SK-N-SH (cell line): ENCODE results near the gene PHF21B. TPM values are rescaled to one million over a fixed set of nuclear protein-coding genes. Genes with fewer than 3 reads are reported as not detected.

ENCODE experiments used
- CTCF ChIA-PET: fragments of 300-600, 350-600 bp; formaldehyde crosslinking; extraction: SDS; loops from one replicate; lab custom pipeline; 2021; lab: Yijun Ruan, JAX
- POLR2A ChIA-PET: fragments of 350-600 bp; sonication (Branson Sonifier 250); formaldehyde crosslinking; extraction: SDS; loops from one replicate; lab custom pipeline; 2020; ENCODE audit warnings: antibody characterized with exemption, inconsistent platforms; lab: Yijun Ruan, JAX
- DNase-seq: peaks from one replicate; pipeline ENCODE4 v3.0.0; 2012
- H2AFZ ChIP-seq: fragments of 200-600 bp; sonication (generic); 2 replicates; pipeline ENCODE4 v1.8.1; 2016; ENCODE audit warnings: antibody characterized with exemption, mild to moderate bottlenecking, low read depth
- H3F3A ChIP-seq: fragments of 200-600 bp; sonication (generic); replicated peaks from 2 replicates; pipeline ENCODE3; 2016; ENCODE audit warnings: antibody characterized with exemption, mild to moderate bottlenecking; ENCODE audit not compliant: insufficient read depth
- H3K27ac ChIP-seq, 2 experiments: fragments of 200-500 bp in 1 of 2; fragments of 200-600 bp in 1 of 2; sonication (Bioruptor generic) in 1 of 2; sonication (generic), shearing (Covaris generic) in 1 of 2; 2 replicates each; pipeline versions ENCODE4 v1.5.1 to v1.6.1; 2014 to 2016; ENCODE audit warnings: low read depth in 2 of 2, inconsistent platforms in 1 of 2, low read length in 1 of 2, mild to moderate bottlenecking in 1 of 2, mixed read lengths in 1 of 2
- H3K27me3 ChIP-seq: fragments of 200-600 bp; sonication (generic), shearing (Covaris generic); 2 replicates; pipeline ENCODE4 v1.6.1; 2016; ENCODE audit warnings: mixed run types; ENCODE audit not compliant: insufficient read depth
- H3K36me3 ChIP-seq, 2 experiments: fragments of 200-500 bp in 1 of 2; fragments of 200-600 bp in 1 of 2; sonication (Bioruptor generic) in 1 of 2; sonication (generic) in 1 of 2; replicated peaks in 1 of 2; 2 replicates each; pipeline versions ENCODE3 to v1.5.1; 2014 to 2016; ENCODE audit warnings: low read length in 1 of 2, mild to moderate bottlenecking in 1 of 2; ENCODE audit not compliant: insufficient read depth in 2 of 2, control insufficient read depth in 1 of 2
- H3K4me1 ChIP-seq, 2 experiments: fragments of 200-500 bp in 1 of 2; fragments of 200-600 bp in 1 of 2; sonication (Bioruptor generic) in 1 of 2; sonication (generic), shearing (Covaris generic) in 1 of 2; 2 replicates each; pipeline versions ENCODE4 v1.5.1 to v1.6.1; 2014 to 2016; ENCODE audit warnings: low read depth in 1 of 2, low read length in 1 of 2, mixed run types in 1 of 2; ENCODE audit not compliant: insufficient read depth in 2 of 2, control insufficient read depth in 1 of 2
- H3K4me2 ChIP-seq: fragments of 200-600 bp; sonication (generic), shearing (Covaris generic); 2 replicates; pipeline ENCODE4 v1.6.1; 2017; ENCODE audit warnings: mixed run types
- H3K4me3 ChIP-seq, 2 experiments: fragments of 200-500 bp in 1 of 2; fragments of 200-600 bp in 1 of 2; sonication (Bioruptor generic) in 1 of 2; sonication (generic), shearing (Covaris generic) in 1 of 2; 2 replicates each; pipeline versions ENCODE4 v1.5.1 to v1.8.1; 2014 to 2016; ENCODE audit warnings: low read depth in 2 of 2, inconsistent platforms in 1 of 2, low read length in 1 of 2, mild to moderate bottlenecking in 1 of 2, mixed read lengths in 1 of 2, moderate library complexity in 1 of 2
- H3K79me2 ChIP-seq: fragments of 200-600 bp; sonication (generic); 2 replicates; pipeline ENCODE4 v1.8.1; 2017; ENCODE audit warnings: mild to moderate bottlenecking; ENCODE audit not compliant: insufficient read depth
- H3K9ac ChIP-seq: fragments of 200-600 bp; sonication (generic); 2 replicates; pipeline ENCODE4 v1.6.1; 2017; ENCODE audit warnings: mixed run types
- H3K9me2 ChIP-seq: fragments of 200-600 bp; sonication (generic); 2 replicates; pipeline ENCODE4 v1.6.1; 2017; ENCODE audit warnings: mixed run types
- H3K9me3 ChIP-seq: fragments of 200-600 bp; sonication (generic); 2 replicates; pipeline ENCODE4 v1.6.1; 2017; ENCODE audit warnings: mixed run types, mild to moderate bottlenecking, moderate library complexity
- H4K20me1 ChIP-seq: fragments of 200-600 bp; sonication (generic); 2 replicates; pipeline ENCODE4 v1.6.1; 2017; ENCODE audit warnings: mild to moderate bottlenecking, mixed run types; ENCODE audit not compliant: insufficient read depth
- EP300 ChIP-seq, 2 experiments: IDR thresholded peaks; 2 replicates each; pipeline versions ENCODE4 v1.4.0 to v1.6.1; 2012; ENCODE audit warnings: borderline replicate concordance in 1 of 2, low read depth in 1 of 2, low read length in 1 of 2
- EZH2phosphoT487 ChIP-seq: fragments of 200-600 bp; sonication (generic); IDR thresholded peaks from 2 replicates; pipeline ENCODE4 v1.6.1; 2017; ENCODE audit warnings: low read depth, mixed run types, mild to moderate bottlenecking, antibody characterized with exemption, moderate library complexity, borderline replicate concordance
- FOSL2 ChIP-seq: IDR thresholded peaks from 2 replicates; pipeline ENCODE4 v1.4.0; 2012; ENCODE audit warnings: low read depth, mild to moderate bottlenecking, moderate library complexity, borderline replicate concordance
- FOXM1 ChIP-seq: IDR thresholded peaks from 2 replicates; pipeline ENCODE4 v1.4.0; 2012; ENCODE audit warnings: low read depth, mild to moderate bottlenecking
- GATA2 ChIP-seq: sonication (generic); formaldehyde crosslinking; IDR thresholded peaks from 2 replicates; pipeline ENCODE4 v1.5.0; 2020; ENCODE audit warnings: mild to moderate bottlenecking, missing genetic modification reagents
- JUND ChIP-seq: IDR thresholded peaks from 2 replicates; pipeline ENCODE4 v1.4.0; 2012
- MEF2A ChIP-seq: IDR thresholded peaks from 2 replicates; pipeline ENCODE4 v1.4.0; 2012; ENCODE audit warnings: low read depth, borderline replicate concordance
- NFIC ChIP-seq: IDR thresholded peaks from 2 replicates; pipeline ENCODE4 v1.4.0; 2012; ENCODE audit warnings: borderline replicate concordance
- NRF1 ChIP-seq: IDR thresholded peaks from 2 replicates; pipeline ENCODE4 v1.6.1; 2012; ENCODE audit warnings: low read depth, mild to moderate bottlenecking, low read length
- POLR2AphosphoS5 ChIP-seq: IDR thresholded peaks from 2 replicates; pipeline ENCODE4 v1.6.1; 2012; ENCODE audit warnings: low read depth, low read length
- RCOR1 ChIP-seq: fragments of 150-350 bp; IDR thresholded peaks from 2 replicates; pipeline ENCODE4 v1.6.1; 2017; ENCODE audit warnings: antibody characterized with exemption, low read length
- REST ChIP-seq: IDR thresholded peaks from 2 replicates; pipeline ENCODE4 v1.6.1; 2012; ENCODE audit warnings: mild to moderate bottlenecking, low read depth, low read length, moderate library complexity
- RFX5 ChIP-seq: IDR thresholded peaks from 2 replicates; pipeline ENCODE4 v1.6.1; 2012; ENCODE audit warnings: mild to moderate bottlenecking, improper control_type of control experiment, low read length
- RXRA ChIP-seq: IDR thresholded peaks from 2 replicates; pipeline ENCODE4 v1.4.0; 2012; ENCODE audit warnings: low read depth, mild to moderate bottlenecking, borderline replicate concordance
- SIN3A ChIP-seq: IDR thresholded peaks from 2 replicates; pipeline ENCODE4 v1.6.1; 2012; ENCODE audit warnings: low read depth, mild to moderate bottlenecking, low read length, moderate library complexity, borderline replicate concordance
- TAF1 ChIP-seq: IDR thresholded peaks from 2 replicates; pipeline ENCODE4 v1.6.1; 2012; ENCODE audit warnings: low read depth, mild to moderate bottlenecking, low read length, moderate library complexity, borderline replicate concordance
- TCF12 ChIP-seq: IDR thresholded peaks from 2 replicates; pipeline ENCODE4 v1.4.0; 2012
- TEAD4 ChIP-seq: IDR thresholded peaks from 2 replicates; pipeline ENCODE4 v1.4.0; 2012; ENCODE audit warnings: mild to moderate bottlenecking, borderline replicate concordance; ENCODE audit not compliant: insufficient read depth
- YY1 ChIP-seq: IDR thresholded peaks from 2 replicates; pipeline ENCODE4 v1.4.0; 2012; ENCODE audit warnings: low read depth, mild to moderate bottlenecking
- WGBS: methylation state at CpG from one replicate; pipeline ENCODE4 v1.1.6; 2017; ENCODE audit warnings: low lambda C conversion rate; 5-methylcytosine and 5-hydroxymethylcytosine counted together
- polyA plus RNA-seq, 3 experiments: library from polyadenylated mRNA; depleted of rRNA; stranded (reverse); fragments of >200 nt; gene quantifications; 2 replicates each; pipeline ENCODE4 v1.2.3, GENCODE V29; 2012
- TF ChIP-seq, protein P1 (sequence below): fragments of 150-350 bp; IDR thresholded peaks from 2 replicates; pipeline ENCODE4 v1.6.1; 2016; ENCODE audit warnings: mild to moderate bottlenecking, low read depth, low read length
- TF ChIP-seq, protein P2 (sequence below): fragments of 200-600 bp; sonication (generic); IDR thresholded peaks from 2 replicates; pipeline ENCODE4 v1.6.1; 2017; ENCODE audit warnings: antibody characterized with exemption, mild to moderate bottlenecking, moderate library complexity

Gene PHF21B
- polyA plus RNA-seq, 1 of the 3 experiments (the other 2 are of a cell fraction): 0.76 TPM

- no peak overlapping the region for H2AFZ ChIP-seq
- TF ChIP-seq, protein P1, sequence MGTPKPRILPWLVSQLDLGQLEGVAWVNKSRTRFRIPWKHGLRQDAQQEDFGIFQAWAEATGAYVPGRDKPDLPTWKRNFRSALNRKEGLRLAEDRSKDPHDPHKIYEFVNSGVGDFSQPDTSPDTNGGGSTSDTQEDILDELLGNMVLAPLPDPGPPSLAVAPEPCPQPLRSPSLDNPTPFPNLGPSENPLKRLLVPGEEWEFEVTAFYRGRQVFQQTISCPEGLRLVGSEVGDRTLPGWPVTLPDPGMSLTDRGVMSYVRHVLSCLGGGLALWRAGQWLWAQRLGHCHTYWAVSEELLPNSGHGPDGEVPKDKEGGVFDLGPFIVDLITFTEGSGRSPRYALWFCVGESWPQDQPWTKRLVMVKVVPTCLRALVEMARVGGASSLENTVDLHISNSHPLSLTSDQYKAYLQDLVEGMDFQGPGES: no peak
- no peak for TF ChIP-seq NFIC
- no peak for TF ChIP-seq NRF1
- TF ChIP-seq POLR2AphosphoS5: no peak
- no peak for TF ChIP-seq RFX5
- no peak for TF ChIP-seq SIN3A
- TF ChIP-seq MEF2A: no peak
- TF ChIP-seq RCOR1: no peak
- TF ChIP-seq RXRA: no peak
- TF ChIP-seq TEAD4: no peak
- H4K20me1 ChIP-seq: no peaks in the 10 kb centered on the region
- H3K27me3 ChIP-seq: no peaks in the 10 kb centered on the region; the same call in 1 of the 2 replicates
- H3K9ac ChIP-seq: no peak overlapping the region
- no peak for DNase-seq
- 63% methylated on average over 6 of the region's 11 CpGs for WGBS
- ChIA-PET CTCF (interaction anchor here (1.9 kb wide), 1 partner anchor 98 kb away, joined by 6 read pairs; no protein-coding TSS in a partner anchor), POLR2A (no interaction called here)
- no peaks in the 10 kb centered on the region for H3K36me3 ChIP-seq
- H3K79me2 ChIP-seq: no peaks in the 10 kb centered on the region
- no peak overlapping the region for H3K4me3 ChIP-seq
- H3K4me2 ChIP-seq: no peak overlapping the region
- H3F3A ChIP-seq: no peaks in the 10 kb centered on the region
- peaks cover 0 to 29% of the 10 kb centered on the region in 2 experiments; a peak in 1 of 4 replicates for H3K4me1 ChIP-seq
- no peaks in the 10 kb centered on the region for H3K9me3 ChIP-seq
- no peaks in the 10 kb centered on the region for H3K9me2 ChIP-seq
- no peak overlapping the region for H3K27ac ChIP-seq
These were observed 11.5 kb downstream of the PHF21B start for GRCh38 chr22:44998296-44998695.

- ChIA-PET POLR2A (no interaction called here), CTCF (interaction anchor here (1.0 to 1.9 kb wide), 3 partner anchors 10 to 212 kb away, joined by 3 to 6 read pairs (median 3); no protein-coding TSS in a partner anchor)
- H3K4me2 ChIP-seq: no peak overlapping the region
- no peak overlapping the region for H2AFZ ChIP-seq
- no peaks in the 10 kb centered on the region for H3F3A ChIP-seq
- DNase-seq: no peak
- peaks cover 0 to 29% of the 10 kb centered on the region in 2 experiments; a peak in 1 of 4 replicates for H3K4me1 ChIP-seq
- no peaks in the 10 kb centered on the region for H4K20me1 ChIP-seq
- no peaks in the 10 kb centered on the region for H3K36me3 ChIP-seq
- no peaks in the 10 kb centered on the region for H3K79me2 ChIP-seq
- no peak overlapping the region for H3K9ac ChIP-seq
- no peak overlapping the region for H3K4me3 ChIP-seq
- 56% methylated on average over 9 of the region's 9 CpGs for WGBS
- no peak overlapping the region for H3K27ac ChIP-seq
- H3K9me2 ChIP-seq: no peaks in the 10 kb centered on the region
- no peaks in the 10 kb centered on the region; the same call in 1 of the 2 replicates for H3K27me3 ChIP-seq
- H3K9me3 ChIP-seq: no peaks in the 10 kb centered on the region
- TF ChIP-seq POLR2AphosphoS5 (no peak), MEF2A (no peak), GATA2 (CRISPR knock-in tag) (no peak), FOXM1 (no peak), EZH2phosphoT487 (no peak), EP300 (IDR thresholded peaks at IDR 0.05; ENCODE audit: borderline replicate concordance in 1 of 2, low read depth in 1 of 2, low read length in 1 of 2) (no peak), YY1 (no peak), NFIC (no peak), REST (no peak), JUND (no peak), TAF1 (no peak), TCF12 (no peak), FOSL2 (no peak)
- TF ChIP-seq, protein P2, sequence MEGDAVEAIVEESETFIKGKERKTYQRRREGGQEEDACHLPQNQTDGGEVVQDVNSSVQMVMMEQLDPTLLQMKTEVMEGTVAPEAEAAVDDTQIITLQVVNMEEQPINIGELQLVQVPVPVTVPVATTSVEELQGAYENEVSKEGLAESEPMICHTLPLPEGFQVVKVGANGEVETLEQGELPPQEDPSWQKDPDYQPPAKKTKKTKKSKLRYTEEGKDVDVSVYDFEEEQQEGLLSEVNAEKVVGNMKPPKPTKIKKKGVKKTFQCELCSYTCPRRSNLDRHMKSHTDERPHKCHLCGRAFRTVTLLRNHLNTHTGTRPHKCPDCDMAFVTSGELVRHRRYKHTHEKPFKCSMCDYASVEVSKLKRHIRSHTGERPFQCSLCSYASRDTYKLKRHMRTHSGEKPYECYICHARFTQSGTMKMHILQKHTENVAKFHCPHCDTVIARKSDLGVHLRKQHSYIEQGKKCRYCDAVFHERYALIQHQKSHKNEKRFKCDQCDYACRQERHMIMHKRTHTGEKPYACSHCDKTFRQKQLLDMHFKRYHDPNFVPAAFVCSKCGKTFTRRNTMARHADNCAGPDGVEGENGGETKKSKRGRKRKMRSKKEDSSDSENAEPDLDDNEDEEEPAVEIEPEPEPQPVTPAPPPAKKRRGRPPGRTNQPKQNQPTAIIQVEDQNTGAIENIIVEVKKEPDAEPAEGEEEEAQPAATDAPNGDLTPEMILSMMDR: no peak
These were observed 12.7 kb downstream of the PHF21B start for GRCh38 chr22:44997060-44997459.
